Spleen (tissue), 11 donors: ENCODE results near the gene UHRF1. TPM values are rescaled to one million over a fixed set of nuclear protein-coding genes. Genes with fewer than 3 reads are reported as not detected.

Source experiments
- DNase-seq: peaks from one replicate; pipeline ENCODE4 v3.0.0-alpha.2; 2020
- H3K27ac ChIP-seq, 8 donors: fragments of 200-600 bp; sonication (generic) in 7 of 8; 1 replicate in 4 of 8; 2 replicates in 4 of 8; pipeline versions ENCODE4 v1.5.0 to v1.8.0; 2016 to 2021; ENCODE audit warnings: inconsistent platforms in 4 of 8, mild to moderate bottlenecking in 4 of 8, moderate library complexity in 1 of 8
- H3K27me3 ChIP-seq, 7 donors: fragments of 200-600 bp; sonication (generic) in 6 of 7; replicated peaks in 1 of 7; 1 replicate in 4 of 7; 2 replicates in 3 of 7; pipeline versions ENCODE4 v1.5.0 to v1.8.0; 2016 to 2021; ENCODE audit warnings: inconsistent platforms in 3 of 7, mild to moderate bottlenecking in 1 of 7
- H3K36me3 ChIP-seq, 6 donors: fragments of 200-600 bp; sonication (generic) in 5 of 6; 1 replicate in 4 of 6; 2 replicates in 2 of 6; pipeline versions ENCODE4 v1.5.0 to v1.8.0; 2016 to 2021; ENCODE audit warnings: inconsistent platforms in 2 of 6
- H3K4me1 ChIP-seq, 6 donors: fragments of 200-600 bp; sonication (generic) in 5 of 6; 1 replicate in 3 of 6; 2 replicates in 3 of 6; pipeline versions ENCODE4 v1.5.0 to v1.8.0; 2016 to 2021; ENCODE audit warnings: inconsistent platforms in 3 of 6
- H3K4me3 ChIP-seq, 8 donors: fragments of 200-600 bp; sonication (generic) in 7 of 8; 1 replicate in 4 of 8; 2 replicates in 4 of 8; pipeline versions ENCODE4 v1.5.0 to v1.8.0; 2016 to 2021; ENCODE audit warnings: inconsistent platforms in 4 of 8, mild to moderate bottlenecking in 4 of 8, moderate library complexity in 2 of 8
- H3K9me3 ChIP-seq, 8 donors: fragments of 200-600 bp; sonication (generic) in 7 of 8; 1 replicate in 4 of 8; 2 replicates in 4 of 8; pipeline versions ENCODE4 v1.5.0 to v1.8.0; 2016 to 2021; ENCODE audit warnings: inconsistent platforms in 4 of 8
- CTCF ChIP-seq, 11 experiments: fragments of 200-600 bp in 7 of 11; fragments of 450-650 bp in 4 of 11; sonication (generic) in 4 of 11; IDR thresholded peaks in 8 of 11; conservative IDR thresholded peaks in 3 of 11; 1 replicate in 7 of 11; 2 replicates in 4 of 11; pipeline versions ENCODE4 v1.4.0 to v1.8.0; 2016 to 2021; ENCODE audit warnings: antibody characterized with exemption in 11 of 11, inconsistent platforms in 4 of 11, mild to moderate bottlenecking in 1 of 11
- POLR2A ChIP-seq, 3 donors: fragments of 450-650 bp; IDR thresholded peaks; one replicate each; pipeline ENCODE4 v1.5.1; 2017; ENCODE audit warnings: antibody characterized with exemption in 3 of 3, mild to moderate bottlenecking in 1 of 3
- POLR2AphosphoS5 ChIP-seq, 3 donors: sonication (generic); formaldehyde crosslinking; IDR thresholded peaks; one replicate each; pipeline ENCODE4 v1.5.1; 2017; ENCODE audit warnings: antibody characterized with exemption in 3 of 3
- WGBS, 5 donors: extraction: QIAGEN DNeasy Blood & Tissue Kit in 3 of 5; methylation state at CpG; one replicate each; pipeline versions ENCODE4 v1.1.5 to v1.1.7; 2013 to 2018; 5-methylcytosine and 5-hydroxymethylcytosine counted together
- intact Hi-C: fragments of 100-400 bp; cut with DNase I; formaldehyde crosslinking; loops from one replicate; pipeline ENCODE4 v1.15.0; 2023; ENCODE audit warnings: low total_unique reads
- polyA plus RNA-seq, 3 donors: library from polyadenylated mRNA; stranded (reverse); fragments of 200-250 nt; gene quantifications; one replicate each; pipeline ENCODE4 v1.2.1, GENCODE V29; 2013
- total RNA-seq, 7 donors: library from RNA; depleted of rRNA in 3 of 7; stranded (reverse); fragments of >200 nt in 3 of 7; fragmentation: NEBNext Ultra II Directional in 4 of 7; extraction: Animal tissue kit (Norgen Biotek cat#: 25700) in 4 of 7; gene quantifications; one replicate each; pipeline versions ENCODE4 v1.1.0 to v1.2.1, GENCODE V29; 2016 to 2021
- donor health status: healthy with polysubstance abuse.
- donor health status: DM: no; HTN: no; CAD: no; lungs with moderate emphysema.
- donor health status: DM: no; HTN: no; CAD: no.
- donor health status: Bipolar disorder and iron deficiency.
- donor health status: healthy.
- donor health status: DM: no; HTN: no; CAD: no.
- donor health status: DM: yes; HTN: yes; CAD: no.

The UHRF1 gene
- total and polyA plus RNA-seq, 10 donors: 1.5 to 10.8 (median 4.6) TPM

- intact Hi-C loops: no loop called here
- Histone ChIP-seq H3K27ac (no peak overlapping the region), H3K36me3 (peaks cover 0 to 41% (median 0%) of the 10 kb centered on the region in 6 donors), H3K4me1 (peaks cover under 1 to 98% (median 30%) of the 10 kb centered on the region in 6 donors), H3K9me3 (peaks cover 0 to 3% (median 0%) of the 10 kb centered on the region in 8 donors), H3K4me3 (no peak overlapping the region), H3K27me3 (no peaks in the 10 kb centered on the region)
- TF ChIP-seq POLR2A (IDR thresholded peaks at IDR 0.05) (no peak), CTCF (IDR thresholded peaks at IDR 0.05 in 8 of 11, conservative IDR thresholded peaks at IDR 0.05 in 3 of 11) (no peak), POLR2AphosphoS5 (IDR thresholded peaks at IDR 0.05) (no peak)
- DNase-seq: no peak
- WGBS, 5 donors: 90 to 95% (median 93%) methylated on average over 18 to 19 of the region's 19 CpGs
These were observed 77.2 kb downstream of the UHRF1 start for GRCh38 chr19:4986471-4986891.

- Histone ChIP-seq H3K9me3 (peaks cover 0 to 11% (median 2%) of the 10 kb centered on the region in 8 donors), H3K4me3 (no peak overlapping the region), H3K27me3 (no peaks in the 10 kb centered on the region), H3K4me1 (peaks cover 0 to 92% (median 27%) of the 10 kb centered on the region in 6 donors), H3K36me3 (peaks cover 0 to 43% (median 0%) of the 10 kb centered on the region in 6 donors), H3K27ac (peak overlapping the region in 1 of 8 donors; percentile 30)
- DNase-seq: no peak
- 64 to 86% (median 74%) methylated on average over 11 of the region's 11 CpGs for WGBS, 5 donors
- intact Hi-C loops: no loop called here
- no peak for TF ChIP-seq CTCF (IDR thresholded peaks at IDR 0.05 in 8 of 11, conservative IDR thresholded peaks at IDR 0.05 in 3 of 11)
- no peak for TF ChIP-seq POLR2A (IDR thresholded peaks at IDR 0.05)
- no peak for TF ChIP-seq POLR2AphosphoS5 (IDR thresholded peaks at IDR 0.05)
These were observed 78.0 kb downstream of the UHRF1 start for GRCh38 chr19:4987256-4987655.

GRCh38 chr19:4987692-4988370 is 78.5 kb downstream of the UHRF1 start:
- intact Hi-C loops: no loop called here
- Histone ChIP-seq H3K27me3 (no peaks in the 10 kb centered on the region), H3K4me3 (no peak overlapping the region), H3K4me1 (peaks cover 0 to 88% (median 27%) of the 10 kb centered on the region in 6 donors), H3K9me3 (peaks cover 0 to 16% (median 6%) of the 10 kb centered on the region in 8 donors), H3K36me3 (peaks cover 0 to 41% (median 0%) of the 10 kb centered on the region in 6 donors), H3K27ac (peak overlapping the region in 1 of 8 donors; percentile 30)
- no peak for DNase-seq
- TF ChIP-seq POLR2A (IDR thresholded peaks at IDR 0.05) (no peak), CTCF (IDR thresholded peaks at IDR 0.05 in 8 of 11, conservative IDR thresholded peaks at IDR 0.05 in 3 of 11) (no peak), POLR2AphosphoS5 (IDR thresholded peaks at IDR 0.05) (no peak)
- whole genome bisulfite sequencing, 5 donors: 82 to 90% (median 87%) methylated on average over 18 to 24 of the region's 24 CpGs

GRCh38 chr19:4988770-4989251 is 79.5 kb downstream of the UHRF1 start:
- Histone ChIP-seq H3K36me3 (peaks cover 0 to 31% (median 0%) of the 10 kb centered on the region in 6 donors), H3K4me3 (no peak overlapping the region), H3K27ac (peak overlapping the region in 5 of 8 donors; percentile 17 to 63 (median 27)), H3K4me1 (peaks cover 0 to 78% (median 20%) of the 10 kb centered on the region in 6 donors), H3K9me3 (peaks cover 0 to 21% (median 13%) of the 10 kb centered on the region in 8 donors), H3K27me3 (no peaks in the 10 kb centered on the region)
- TF ChIP-seq POLR2AphosphoS5 (IDR thresholded peaks at IDR 0.05): peak; percentile 40 to 56 (median 45)
- no peak for TF ChIP-seq CTCF (IDR thresholded peaks at IDR 0.05 in 8 of 11, conservative IDR thresholded peaks at IDR 0.05 in 3 of 11)
- WGBS, 5 donors: 69 to 79% (median 74%) methylated on average over 13 of the region's 13 CpGs
- no peak for DNase-seq
- intact Hi-C loops: no loop called here
